Limb (tissue), 2 donors: ENCODE data around the gene PCNT.
"Not testable (repeated sequence)": the region's sequence is repeated elsewhere in the genome, so short reads cannot be mapped to it uniquely, and the experiment has no call there.

Experiments
- DNase-seq, 2 donors: peaks; one replicate each; pipeline ENCODE4 v3.0.0-alpha.2; 2016; ENCODE audit errors: extremely low spot score in 2 of 2

Gene PCNT

GRCh38 chr21:46443910-46444309 is 120.0 kb downstream of the PCNT start:
- DNase-seq, result no peak

GRCh38 chr21:46448108-46448507 is 124.2 kb downstream of the PCNT start:
- no peak for DNase-seq

DNA sequence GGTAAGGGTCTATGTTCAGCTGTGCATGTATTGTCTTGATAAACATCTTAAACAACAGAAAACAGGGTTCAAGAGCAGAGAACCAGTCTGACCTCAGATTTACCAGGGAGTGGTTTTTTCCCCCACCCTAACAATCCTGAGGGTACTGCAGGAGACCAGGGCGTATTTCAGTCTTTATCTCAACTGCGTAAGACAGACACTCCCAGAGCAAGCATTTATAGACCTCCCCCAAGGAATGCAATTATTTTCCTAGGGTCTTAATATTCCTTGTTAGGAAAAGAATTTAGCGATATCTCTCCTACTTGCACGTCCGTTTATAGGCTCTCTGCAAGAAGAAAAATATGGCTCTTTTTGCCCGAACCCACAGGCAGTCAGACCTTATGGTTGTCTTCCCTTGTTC is 124.9 kb downstream of the PCNT start:
- DNase-seq, result not testable (repeated sequence)

GRCh38 chr21:46452710-46453109 is 128.8 kb downstream of the PCNT start:
- DNase-seq, result no peak

- no peak for DNase-seq
These were observed 130.2 kb downstream of the PCNT start for GRCh38 chr21:46454142-46454541.

DNA sequence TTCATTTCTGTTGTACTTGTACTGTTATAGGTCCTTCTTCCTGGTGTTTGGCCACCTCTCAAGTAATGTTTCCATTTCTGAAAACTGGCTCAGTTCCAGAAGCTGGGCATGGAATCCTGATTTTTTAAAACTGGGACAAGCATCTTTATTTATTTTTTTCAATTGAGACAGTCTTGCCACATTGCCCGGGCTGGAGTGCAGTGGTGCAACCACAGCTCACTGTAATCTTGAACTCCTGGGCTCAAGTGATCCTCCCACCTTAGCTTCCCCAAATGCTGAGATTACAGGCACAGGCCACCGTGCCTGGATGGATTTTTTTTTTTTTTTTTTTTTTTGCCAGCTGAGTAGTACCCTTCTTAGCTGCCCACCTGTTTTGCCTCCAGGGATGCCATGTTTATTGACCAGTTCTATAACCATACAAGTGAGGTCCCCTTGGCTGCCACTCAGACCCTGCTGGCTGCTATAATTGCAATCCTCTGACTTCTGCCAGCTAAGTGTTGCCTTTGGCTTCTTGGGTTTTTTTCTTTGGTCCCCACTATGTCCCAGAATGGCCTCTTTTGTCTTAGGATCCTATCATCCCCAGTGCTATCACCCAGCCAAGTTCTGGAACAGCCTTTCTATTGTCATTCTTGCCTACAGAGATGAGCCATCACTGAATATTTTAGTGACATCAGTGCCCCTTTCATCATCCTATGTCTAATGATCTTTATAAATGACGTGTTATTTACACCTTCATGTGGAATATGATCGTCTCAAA is 130.9 kb downstream of the PCNT start:
- DNase-seq, result no peak

DNA sequence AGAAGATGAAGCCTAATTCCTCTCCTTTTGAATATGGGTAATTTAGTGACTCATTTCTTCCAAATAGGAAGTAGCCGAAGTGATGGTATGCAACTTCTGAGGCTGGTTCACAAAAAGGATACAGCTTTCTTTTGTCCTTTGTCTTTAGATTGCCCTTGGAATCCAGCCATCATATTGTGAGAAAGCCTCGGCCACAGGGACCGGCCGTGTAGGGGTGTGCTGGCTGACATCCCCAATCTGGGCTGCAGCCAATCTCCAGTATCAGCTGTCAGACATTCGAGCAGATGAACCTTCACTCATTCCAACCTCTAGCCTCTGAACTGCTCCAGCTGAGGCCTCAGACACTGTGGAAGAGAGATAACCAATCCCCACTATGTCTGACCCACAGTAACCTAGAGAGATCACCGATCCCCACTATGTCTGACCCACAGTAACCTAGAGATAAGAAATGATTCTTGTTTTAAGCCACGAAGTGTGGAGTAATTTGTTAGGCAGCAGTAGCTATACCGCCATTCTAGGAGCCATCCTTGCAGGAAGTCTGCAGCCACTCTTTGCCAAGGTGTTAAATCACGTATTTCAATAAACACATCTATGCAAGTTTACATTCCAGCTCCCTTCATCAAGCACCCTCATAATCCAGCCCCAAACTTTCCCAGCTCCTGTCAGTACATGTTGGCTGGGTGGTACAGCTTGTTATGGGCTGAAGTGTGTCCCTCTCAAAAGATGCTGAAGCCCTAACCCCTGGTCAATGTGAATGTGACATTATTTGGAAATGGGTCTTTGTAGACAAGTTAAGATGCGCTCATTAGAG is 131.8 kb downstream of the PCNT start:
- DNase-seq, result no peak

- DNase-seq, result no peak
These were observed 132.8 kb downstream of the PCNT start for GRCh38 chr21:46456750-46457149.

GRCh38 chr21:46457801-46458314 is 133.9 kb downstream of the PCNT start:
- no peak for DNase-seq

DNA sequence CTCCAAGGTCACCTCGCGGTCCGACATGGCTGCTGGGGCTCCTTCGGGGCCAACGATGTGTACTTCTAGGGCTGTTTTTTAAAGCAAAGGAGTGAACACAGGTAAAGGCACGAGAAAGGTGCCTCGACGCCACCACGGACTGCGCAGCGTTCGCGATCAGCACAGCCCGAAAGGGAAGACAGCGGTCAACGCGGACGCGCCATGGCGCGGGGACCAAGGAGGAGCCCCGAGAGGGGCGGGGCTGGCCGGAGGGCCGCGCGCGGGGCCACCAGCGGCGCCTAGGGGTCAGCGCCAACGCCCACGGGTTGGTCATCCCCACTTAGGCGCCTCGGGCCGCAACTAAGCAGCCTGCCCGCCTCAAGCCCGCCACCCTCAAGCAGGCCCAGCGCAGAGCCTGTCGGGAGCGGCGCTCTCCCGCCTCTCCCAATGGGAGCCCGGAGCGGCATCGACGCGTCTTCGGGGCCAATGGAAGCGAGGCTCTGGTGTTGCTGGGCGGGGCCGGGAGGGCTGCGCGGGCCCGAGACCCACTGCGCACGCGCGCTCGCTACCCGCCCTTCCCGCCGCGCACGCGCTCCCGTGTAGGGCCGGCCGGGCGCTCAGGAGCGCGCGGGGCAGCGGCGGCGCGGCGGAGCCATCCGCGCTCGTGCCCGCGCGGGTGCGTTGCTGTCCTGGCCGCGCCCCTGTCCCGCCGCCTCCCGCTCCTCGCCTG is 134.5 kb downstream of the PCNT start, which contains the start of gene DIP2A:
DIP2A (plus strand) TSS at position 577 of the 709 bp plus-strand sequence. CDS start 241 bp downstream, outside the sequence.
- peak; percentile 97 to 98 for DNase-seq

GRCh38 chr21:46459024-46459355 is 135.0 kb downstream of the PCNT start:
- no peak for DNase-seq

- DNase-seq, result peak in 1 of 2 donors; percentile 56
These were observed 135.6 kb downstream of the PCNT start for GRCh38 chr21:46459356-46460112.

- no peak for DNase-seq
These were observed 138.0 kb downstream of the PCNT start for GRCh38 chr21:46461909-46462308.

- not testable (repeated sequence) for DNase-seq
These were observed 141.2 kb downstream of the PCNT start for GRCh38 chr21:46465153-46465552.

- no peak for DNase-seq
These were observed 141.7 kb downstream of the PCNT start for GRCh38 chr21:46465651-46466050.

- DNase-seq, result no peak
These were observed 144.3 kb downstream of the PCNT start for GRCh38 chr21:46468108-46468774.

GRCh38 chr21:46469275-46469674 is 145.3 kb downstream of the PCNT start:
- DNase-seq, result no peak

- DNase-seq, result no peak
These were observed 147.6 kb downstream of the PCNT start for GRCh38 chr21:46471514-46471913.

- no peak for DNase-seq
These were observed 148.3 kb downstream of the PCNT start for GRCh38 chr21:46472246-46472645.

- no peak for DNase-seq
These were observed 150.4 kb downstream of the PCNT start for GRCh38 chr21:46474382-46474781.

GRCh38 chr21:46475296-46475695 is 151.3 kb downstream of the PCNT start:
- no peak for DNase-seq
